OCI-LY3 (cell line): ENCODE results near the gene NRXN3.

ENCODE experiments used
- H2AFZ ChIP-seq: fragments of 200-600, 300-600 bp; shearing (Covaris generic); 2 replicates; pipeline ENCODE4 v1.6.0; 2014; ENCODE audit warnings: antibody characterized with exemption, low read depth, low read length
- H3K27ac ChIP-seq: fragments of 200-600, 300-600 bp; sonication (generic); 2 replicates; pipeline ENCODE4 v1.5.1; 2014; ENCODE audit warnings: mild to moderate bottlenecking, low read length, moderate library complexity, mixed read lengths
- H3K27me3 ChIP-seq: fragments of 200-600, 300-600 bp; sonication (generic); 2 replicates; pipeline ENCODE4 v1.6.1; 2014; ENCODE audit warnings: low read depth, low read length, mixed read lengths
- H3K36me3 ChIP-seq: fragments of 200-600, 300-600 bp; sonication (generic); replicated peaks from 2 replicates; pipeline ENCODE3; 2014; ENCODE audit warnings: low read depth, low read length, mixed read lengths
- H3K4me1 ChIP-seq: fragments of 300-600, 200-600 bp; sonication (generic); 2 replicates; pipeline ENCODE4 v1.6.1; 2014; ENCODE audit warnings: low read length, mixed read lengths
- H3K4me2 ChIP-seq: fragments of 200-600, 300-600 bp; sonication (generic); 2 replicates; pipeline ENCODE4 v1.6.1; 2014; ENCODE audit warnings: low read length, mixed read lengths
- H3K4me3 ChIP-seq: fragments of 300-600, 200-600 bp; sonication (generic); 2 replicates; pipeline ENCODE4 v1.5.1; 2014; ENCODE audit warnings: antibody characterized with exemption, mild to moderate bottlenecking, low read length, moderate library complexity
- H3K79me2 ChIP-seq: fragments of 300-600, 200-600 bp; shearing (Covaris generic); 2 replicates; pipeline ENCODE4 v1.6.1; 2014; ENCODE audit warnings: mild to moderate bottlenecking, low read length, mixed read lengths
- H3K9ac ChIP-seq: fragments of 300-600, 200-600 bp; shearing (Covaris generic); 2 replicates; pipeline ENCODE4 v1.6.0; 2014; ENCODE audit warnings: mild to moderate bottlenecking, low read length, moderate library complexity
- H3K9me3 ChIP-seq: fragments of 200-600, 300-600 bp; shearing (Covaris generic); 2 replicates; pipeline ENCODE4 v1.6.1; 2014; ENCODE audit warnings: low read length, mixed read lengths; ENCODE audit not compliant: insufficient read depth
- H4K20me1 ChIP-seq: fragments of 200-600, 300-600 bp; sonication (generic); 2 replicates; pipeline ENCODE4 v1.6.1; 2016; ENCODE audit warnings: low read length, mixed read lengths; ENCODE audit not compliant: insufficient read depth
- CTCF ChIP-seq: fragments of 200-600, 300-600 bp; sonication (generic); IDR thresholded peaks from 2 replicates; pipeline ENCODE4 v1.5.1; 2014; ENCODE audit warnings: antibody characterized with exemption, low read length, low read depth
- EZH2phosphoT487 ChIP-seq: fragments of 200-600 bp; shearing (Covaris generic); IDR thresholded peaks from 2 replicates; pipeline ENCODE4 v1.6.1; 2018; ENCODE audit warnings: antibody characterized with exemption, mixed run types, low read depth

The NRXN3 gene

GRCh38 chr14:78313499-78313898 lies 143.3 kb downstream of the NRXN3 start:
- no peak overlapping the region for H3K27ac ChIP-seq
- no peaks in the 10 kb centered on the region for H3K4me1 ChIP-seq
- H4K20me1 ChIP-seq: no peaks in the 10 kb centered on the region
- no peak overlapping the region for H3K9ac ChIP-seq
- no peak overlapping the region for H3K4me2 ChIP-seq
- no peak for TF ChIP-seq CTCF
- no peak for TF ChIP-seq EZH2phosphoT487
- H3K9me3 ChIP-seq: no peaks in the 10 kb centered on the region
- H3K36me3 ChIP-seq: no peaks in the 10 kb centered on the region
- no peak overlapping the region for H3K4me3 ChIP-seq
- no peaks in the 10 kb centered on the region for H3K79me2 ChIP-seq
- no peak overlapping the region for H2AFZ ChIP-seq
- H3K27me3 ChIP-seq: peaks cover 8% of the 10 kb centered on the region; the same call in 1 of the 2 replicates

- H3K36me3 ChIP-seq: no peaks in the 10 kb centered on the region
- H3K9ac ChIP-seq: no peak overlapping the region
- no peaks in the 10 kb centered on the region for H4K20me1 ChIP-seq
- H3K4me3 ChIP-seq: no peak overlapping the region
- no peaks in the 10 kb centered on the region for H3K4me1 ChIP-seq
- H3K9me3 ChIP-seq: no peaks in the 10 kb centered on the region
- H3K79me2 ChIP-seq: no peaks in the 10 kb centered on the region
- H3K27ac ChIP-seq: no peak overlapping the region
- H3K4me2 ChIP-seq: no peak overlapping the region
- no peak overlapping the region for H2AFZ ChIP-seq
- peaks cover 5% of the 10 kb centered on the region; the same call in 1 of the 2 replicates for H3K27me3 ChIP-seq
- TF ChIP-seq EZH2phosphoT487 (no peak), CTCF (no peak)
These were observed 144.3 kb downstream of the NRXN3 start for GRCh38 chr14:78314484-78314883.

- Histone ChIP-seq H3K9me3 (no peaks in the 10 kb centered on the region), H3K4me1 (no peaks in the 10 kb centered on the region), H3K4me3 (no peak overlapping the region), H3K79me2 (no peaks in the 10 kb centered on the region), H4K20me1 (no peaks in the 10 kb centered on the region), H3K9ac (no peak overlapping the region), H3K36me3 (no peaks in the 10 kb centered on the region), H3K4me2 (no peak overlapping the region), H3K27me3 (peaks cover 5% of the 10 kb centered on the region; the same call in 1 of the 2 replicates), H3K27ac (no peak overlapping the region), H2AFZ (no peak overlapping the region)
- TF ChIP-seq CTCF: no peak
- no peak for TF ChIP-seq EZH2phosphoT487
These were observed 145.9 kb downstream of the NRXN3 start for GRCh38 chr14:78316052-78316451.

- Histone ChIP-seq H3K4me3 (no peak overlapping the region), H4K20me1 (no peaks in the 10 kb centered on the region), H3K9me3 (no peaks in the 10 kb centered on the region), H3K9ac (no peak overlapping the region), H2AFZ (no peak overlapping the region), H3K4me2 (no peak overlapping the region), H3K27ac (no peak overlapping the region), H3K36me3 (no peaks in the 10 kb centered on the region), H3K79me2 (no peaks in the 10 kb centered on the region), H3K27me3 (peaks cover 2% of the 10 kb centered on the region; the same call in 1 of the 2 replicates), H3K4me1 (no peaks in the 10 kb centered on the region)
- TF ChIP-seq EZH2phosphoT487: no peak
- TF ChIP-seq CTCF: no peak
These were observed 146.6 kb downstream of the NRXN3 start for GRCh38 chr14:78316786-78317185.
